Liver (tissue), 3 donors: ENCODE measurements around the gene GDF2.

Experiments used
- EGR1 ChIP-seq, 2 donors: IDR thresholded peaks; 2 replicates each; pipeline ENCODE4 v1.6.1; 2016 to 2018; ENCODE audit warnings: antibody characterized with exemption in 2 of 2, low read depth in 2 of 2
- FOXA1 ChIP-seq: IDR thresholded peaks from 2 replicates; pipeline ENCODE4 v1.6.1; 2016; ENCODE audit warnings: antibody characterized with exemption
- FOXA2 ChIP-seq: IDR thresholded peaks from 2 replicates; pipeline ENCODE4 v1.6.1; 2016; ENCODE audit warnings: antibody characterized with exemption
- HNF4G ChIP-seq: IDR thresholded peaks from 2 replicates; pipeline ENCODE4 v1.6.1; 2016; ENCODE audit warnings: antibody characterized with exemption
- JUND ChIP-seq, 2 donors: IDR thresholded peaks; 2 replicates each; pipeline ENCODE4 v1.6.1; 2016; ENCODE audit warnings: antibody characterized with exemption in 2 of 2
- SP1 ChIP-seq: IDR thresholded peaks from 2 replicates; pipeline ENCODE4 v1.6.1; 2018; ENCODE audit warnings: antibody characterized with exemption, mild to moderate bottlenecking
- YY1 ChIP-seq: IDR thresholded peaks from 2 replicates; pipeline ENCODE4 v1.6.1; 2016; ENCODE audit warnings: antibody characterized with exemption, mild to moderate bottlenecking
- TF ChIP-seq, protein P1 (sequence below): fragments of 150-350 bp; IDR thresholded peaks from 2 replicates; pipeline ENCODE4 v1.5.1; 2017; ENCODE audit warnings: improper control_type of control experiment, low read depth, low read length; ENCODE audit not compliant: missing input control
- TF ChIP-seq, protein P2 (sequence below): IDR thresholded peaks from 2 replicates; pipeline ENCODE4 v1.6.1; 2016; ENCODE audit warnings: antibody characterized with exemption, mild to moderate bottlenecking
- TF ChIP-seq, protein P3 (sequence below): IDR thresholded peaks from 2 replicates; pipeline ENCODE4 v1.6.1; 2016; ENCODE audit warnings: antibody characterized with exemption
- TF ChIP-seq, protein P4 (sequence below): IDR thresholded peaks from 2 replicates; pipeline ENCODE4 v1.6.1; 2016; ENCODE audit warnings: antibody characterized with exemption
- donor health status: healthy.
- donor health status: healthy.

DNA sequence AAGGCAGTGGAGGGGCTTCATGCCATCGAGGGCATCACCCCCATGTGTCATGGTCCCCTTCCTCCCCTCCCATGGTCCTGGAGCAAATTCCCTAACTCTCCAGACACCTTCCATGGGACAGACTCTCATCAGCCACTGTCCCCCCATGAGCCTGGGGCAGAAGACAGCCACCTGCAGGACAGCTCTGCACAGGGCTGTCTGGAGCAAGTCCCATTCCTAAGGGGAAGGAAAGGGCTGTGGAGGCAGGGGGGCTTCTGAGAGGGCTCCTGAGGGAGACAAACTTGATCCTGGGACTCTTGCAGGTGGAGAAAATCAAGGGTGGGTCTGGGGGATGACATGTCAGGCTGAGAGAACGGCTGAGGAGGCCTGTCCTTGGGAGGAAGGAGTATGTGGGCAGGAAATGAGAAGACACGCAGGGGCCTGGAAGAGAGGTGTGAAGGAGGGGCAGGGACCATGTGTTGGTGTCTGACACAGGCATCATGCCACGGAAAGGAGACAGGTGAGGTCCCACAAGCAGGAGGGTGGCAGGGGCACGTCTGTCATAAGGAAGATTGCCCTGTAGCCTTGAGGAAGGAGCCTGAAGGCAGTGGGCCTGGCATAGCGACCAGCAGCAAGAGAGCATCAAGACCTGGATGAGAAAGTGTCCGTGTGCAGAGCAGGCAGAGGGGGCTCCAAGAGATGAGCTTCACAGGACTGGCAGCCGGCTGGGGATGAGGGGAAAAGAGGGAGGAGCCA, 36.7 kb upstream of the GDF2 start:
- no peak for TF ChIP-seq SP1
- TF ChIP-seq, protein P1, sequence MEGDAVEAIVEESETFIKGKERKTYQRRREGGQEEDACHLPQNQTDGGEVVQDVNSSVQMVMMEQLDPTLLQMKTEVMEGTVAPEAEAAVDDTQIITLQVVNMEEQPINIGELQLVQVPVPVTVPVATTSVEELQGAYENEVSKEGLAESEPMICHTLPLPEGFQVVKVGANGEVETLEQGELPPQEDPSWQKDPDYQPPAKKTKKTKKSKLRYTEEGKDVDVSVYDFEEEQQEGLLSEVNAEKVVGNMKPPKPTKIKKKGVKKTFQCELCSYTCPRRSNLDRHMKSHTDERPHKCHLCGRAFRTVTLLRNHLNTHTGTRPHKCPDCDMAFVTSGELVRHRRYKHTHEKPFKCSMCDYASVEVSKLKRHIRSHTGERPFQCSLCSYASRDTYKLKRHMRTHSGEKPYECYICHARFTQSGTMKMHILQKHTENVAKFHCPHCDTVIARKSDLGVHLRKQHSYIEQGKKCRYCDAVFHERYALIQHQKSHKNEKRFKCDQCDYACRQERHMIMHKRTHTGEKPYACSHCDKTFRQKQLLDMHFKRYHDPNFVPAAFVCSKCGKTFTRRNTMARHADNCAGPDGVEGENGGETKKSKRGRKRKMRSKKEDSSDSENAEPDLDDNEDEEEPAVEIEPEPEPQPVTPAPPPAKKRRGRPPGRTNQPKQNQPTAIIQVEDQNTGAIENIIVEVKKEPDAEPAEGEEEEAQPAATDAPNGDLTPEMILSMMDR = no peak
- TF ChIP-seq FOXA1 = no peak
- TF ChIP-seq, protein P2, sequence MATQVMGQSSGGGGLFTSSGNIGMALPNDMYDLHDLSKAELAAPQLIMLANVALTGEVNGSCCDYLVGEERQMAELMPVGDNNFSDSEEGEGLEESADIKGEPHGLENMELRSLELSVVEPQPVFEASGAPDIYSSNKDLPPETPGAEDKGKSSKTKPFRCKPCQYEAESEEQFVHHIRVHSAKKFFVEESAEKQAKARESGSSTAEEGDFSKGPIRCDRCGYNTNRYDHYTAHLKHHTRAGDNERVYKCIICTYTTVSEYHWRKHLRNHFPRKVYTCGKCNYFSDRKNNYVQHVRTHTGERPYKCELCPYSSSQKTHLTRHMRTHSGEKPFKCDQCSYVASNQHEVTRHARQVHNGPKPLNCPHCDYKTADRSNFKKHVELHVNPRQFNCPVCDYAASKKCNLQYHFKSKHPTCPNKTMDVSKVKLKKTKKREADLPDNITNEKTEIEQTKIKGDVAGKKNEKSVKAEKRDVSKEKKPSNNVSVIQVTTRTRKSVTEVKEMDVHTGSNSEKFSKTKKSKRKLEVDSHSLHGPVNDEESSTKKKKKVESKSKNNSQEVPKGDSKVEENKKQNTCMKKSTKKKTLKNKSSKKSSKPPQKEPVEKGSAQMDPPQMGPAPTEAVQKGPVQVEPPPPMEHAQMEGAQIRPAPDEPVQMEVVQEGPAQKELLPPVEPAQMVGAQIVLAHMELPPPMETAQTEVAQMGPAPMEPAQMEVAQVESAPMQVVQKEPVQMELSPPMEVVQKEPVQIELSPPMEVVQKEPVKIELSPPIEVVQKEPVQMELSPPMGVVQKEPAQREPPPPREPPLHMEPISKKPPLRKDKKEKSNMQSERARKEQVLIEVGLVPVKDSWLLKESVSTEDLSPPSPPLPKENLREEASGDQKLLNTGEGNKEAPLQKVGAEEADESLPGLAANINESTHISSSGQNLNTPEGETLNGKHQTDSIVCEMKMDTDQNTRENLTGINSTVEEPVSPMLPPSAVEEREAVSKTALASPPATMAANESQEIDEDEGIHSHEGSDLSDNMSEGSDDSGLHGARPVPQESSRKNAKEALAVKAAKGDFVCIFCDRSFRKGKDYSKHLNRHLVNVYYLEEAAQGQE = no peak
- TF ChIP-seq, protein P3, sequence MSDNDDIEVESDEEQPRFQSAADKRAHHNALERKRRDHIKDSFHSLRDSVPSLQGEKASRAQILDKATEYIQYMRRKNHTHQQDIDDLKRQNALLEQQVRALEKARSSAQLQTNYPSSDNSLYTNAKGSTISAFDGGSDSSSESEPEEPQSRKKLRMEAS = no peak
- TF ChIP-seq FOXA2 = no peak
- TF ChIP-seq EGR1 (IDR thresholded peaks at IDR 0.05; ENCODE audit: low read depth in 2 of 2) = no peak
- TF ChIP-seq JUND (IDR thresholded peaks at IDR 0.05) = no peak
- no peak for TF ChIP-seq HNF4G
- TF ChIP-seq YY1 = no peak
- TF ChIP-seq, protein P4, sequence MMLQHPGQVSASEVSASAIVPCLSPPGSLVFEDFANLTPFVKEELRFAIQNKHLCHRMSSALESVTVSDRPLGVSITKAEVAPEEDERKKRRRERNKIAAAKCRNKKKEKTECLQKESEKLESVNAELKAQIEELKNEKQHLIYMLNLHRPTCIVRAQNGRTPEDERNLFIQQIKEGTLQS = no peak
